Effector CD4-positive, alpha-beta T cell (primary cell): ENCODE measurements around the gene F10. TPM values are rescaled to one million over a fixed set of nuclear protein-coding genes. Genes with fewer than 3 reads are reported as not detected.
"Not testable (repeated sequence)": the region's sequence is repeated elsewhere in the genome, so short reads cannot be mapped to it uniquely, and the experiment has no call there.

Experiments used
- DNase-seq: peaks from one replicate; pipeline ENCODE4 v3.0.0-alpha.2; 2020
- total RNA-seq: gene quantifications from one replicate; lab custom pipeline; 2026; lab: John Stamatoyannopoulos, UW

The F10 gene
- not detected for total RNA-seq

GRCh38 chr13:113122550-113123225, at the start of gene F10:
Gene F10 (plus strand): TSS chr13:113122799. CDS start chr13:113122856, 57 bp downstream.
- DNase-seq = no peak

DNA sequence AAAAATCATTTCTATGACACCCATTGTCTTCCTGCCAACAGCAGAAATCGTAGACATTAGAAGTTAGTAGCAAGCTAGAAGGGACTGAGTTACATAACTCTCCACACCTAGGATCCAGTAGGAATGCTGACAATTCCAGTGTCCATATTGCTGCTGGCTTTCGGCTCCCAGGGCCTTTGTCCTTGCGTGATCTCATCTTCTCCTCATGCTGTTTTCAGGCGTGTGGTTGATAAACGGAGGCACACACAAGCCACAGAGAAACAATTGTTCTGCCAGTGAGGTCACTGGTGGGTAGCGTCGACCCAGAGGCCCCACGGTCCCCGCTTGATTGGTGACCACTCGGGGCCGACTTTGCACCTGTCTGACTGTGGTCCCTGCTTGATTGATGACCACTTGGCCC, 48.7 kb upstream of the F10 start:
- DNase-seq = no peak

- no peak for DNase-seq
These were observed 48.2 kb upstream of the F10 start for GRCh38 chr13:113074401-113074800.

DNA sequence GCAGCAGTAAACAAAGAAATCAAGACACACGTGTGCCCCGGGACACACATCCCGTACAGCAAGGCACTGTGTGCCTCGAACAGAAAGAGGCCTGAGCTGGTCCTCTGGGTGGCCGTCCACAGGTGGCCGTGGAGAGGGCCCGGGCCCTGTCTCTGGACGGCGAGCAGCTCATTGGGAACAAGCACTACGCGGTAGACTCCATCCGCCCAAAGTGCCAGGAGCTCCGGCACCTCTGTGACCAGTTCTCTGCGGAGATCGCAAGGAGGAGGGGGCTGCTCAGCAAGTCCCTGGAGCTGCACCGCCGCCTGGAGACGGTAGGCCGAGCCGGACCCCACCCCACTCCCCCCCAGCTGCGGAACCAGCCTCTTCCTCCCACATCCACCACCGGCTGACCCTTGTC, 47.7 kb upstream of the F10 start:
- DNase-seq = no peak

DNA sequence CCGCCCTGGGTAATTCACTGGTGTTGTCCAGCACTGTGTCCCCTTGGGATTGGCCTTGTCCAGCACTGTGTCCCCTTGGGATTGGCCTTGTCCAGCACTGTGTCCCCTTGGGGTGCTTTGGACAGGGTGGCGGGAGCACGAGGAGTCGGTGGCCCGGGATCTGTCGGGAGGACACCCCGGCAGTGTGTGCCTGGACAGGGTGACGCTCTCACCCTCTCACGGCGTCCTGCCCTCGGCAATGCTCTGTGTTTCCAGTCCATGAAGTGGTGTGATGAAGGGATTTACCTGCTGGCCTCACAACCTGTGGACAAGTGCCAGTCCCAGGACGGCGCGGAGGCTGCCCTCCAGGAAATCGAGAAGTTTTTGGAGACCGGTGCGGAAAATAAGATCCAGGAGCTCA, 46.9 kb upstream of the F10 start:
- DNase-seq = no peak

GRCh38 chr13:113076681-113077401, 45.8 kb upstream of the F10 start:
- no peak for DNase-seq

GRCh38 chr13:113077566-113077952, 45.0 kb upstream of the F10 start:
- no peak for DNase-seq

DNA sequence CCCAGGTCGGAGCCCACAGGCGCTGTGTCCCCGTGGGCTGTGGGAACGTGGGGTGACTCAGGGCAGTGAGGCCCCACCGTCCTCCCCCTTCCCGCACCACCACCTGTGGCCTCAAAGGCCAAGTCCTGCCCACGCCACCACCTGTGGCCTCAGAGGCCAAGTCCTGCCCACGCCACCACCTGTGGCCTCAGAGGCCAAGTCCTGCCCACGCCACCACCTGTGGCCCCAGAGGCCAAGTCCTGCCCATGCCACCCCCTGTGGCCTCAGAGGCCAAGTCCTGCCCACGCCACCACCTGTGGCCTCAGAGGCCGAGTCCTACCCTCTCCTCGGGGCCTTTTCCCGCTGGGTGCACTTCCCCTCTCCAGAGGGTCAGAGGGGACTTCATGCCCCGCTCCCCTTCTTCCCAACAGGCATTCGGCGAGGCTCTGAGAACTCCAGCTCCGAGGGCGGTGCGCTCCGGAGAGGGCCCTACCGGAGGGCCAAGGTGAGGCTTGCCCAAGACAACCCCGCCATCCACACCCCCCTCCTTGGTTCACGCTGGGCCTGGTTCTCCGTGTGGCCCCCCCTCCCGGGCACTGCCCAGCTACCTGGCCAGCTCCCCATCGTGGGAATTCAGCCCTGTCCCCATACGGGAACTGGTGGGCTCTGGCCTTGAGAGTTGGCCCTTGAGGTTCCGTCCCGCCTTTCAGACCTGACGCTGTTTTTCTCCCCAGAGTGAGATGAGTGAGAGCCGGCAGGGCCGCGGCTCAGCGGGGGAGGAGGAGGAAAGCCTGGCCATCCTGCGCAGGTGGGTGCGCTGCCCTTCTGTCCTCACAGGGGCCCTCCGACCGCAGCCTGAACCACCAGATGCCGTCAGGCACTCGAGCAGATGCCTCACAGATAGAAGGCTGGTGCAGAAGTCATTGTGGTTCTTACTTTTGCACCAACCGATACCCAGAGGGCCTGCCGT, 44.4 kb upstream of the F10 start:
- no peak for DNase-seq

- DNase-seq = no peak
These were observed 43.5 kb upstream of the F10 start for GRCh38 chr13:113078902-113079780.

- DNase-seq = not testable (repeated sequence)
These were observed 42.9 kb upstream of the F10 start for GRCh38 chr13:113079781-113080080.

GRCh38 chr13:113080361-113080831, 42.2 kb upstream of the F10 start:
- no peak for DNase-seq

- no peak for DNase-seq
These were observed 41.6 kb upstream of the F10 start for GRCh38 chr13:113080901-113081521.

DNA sequence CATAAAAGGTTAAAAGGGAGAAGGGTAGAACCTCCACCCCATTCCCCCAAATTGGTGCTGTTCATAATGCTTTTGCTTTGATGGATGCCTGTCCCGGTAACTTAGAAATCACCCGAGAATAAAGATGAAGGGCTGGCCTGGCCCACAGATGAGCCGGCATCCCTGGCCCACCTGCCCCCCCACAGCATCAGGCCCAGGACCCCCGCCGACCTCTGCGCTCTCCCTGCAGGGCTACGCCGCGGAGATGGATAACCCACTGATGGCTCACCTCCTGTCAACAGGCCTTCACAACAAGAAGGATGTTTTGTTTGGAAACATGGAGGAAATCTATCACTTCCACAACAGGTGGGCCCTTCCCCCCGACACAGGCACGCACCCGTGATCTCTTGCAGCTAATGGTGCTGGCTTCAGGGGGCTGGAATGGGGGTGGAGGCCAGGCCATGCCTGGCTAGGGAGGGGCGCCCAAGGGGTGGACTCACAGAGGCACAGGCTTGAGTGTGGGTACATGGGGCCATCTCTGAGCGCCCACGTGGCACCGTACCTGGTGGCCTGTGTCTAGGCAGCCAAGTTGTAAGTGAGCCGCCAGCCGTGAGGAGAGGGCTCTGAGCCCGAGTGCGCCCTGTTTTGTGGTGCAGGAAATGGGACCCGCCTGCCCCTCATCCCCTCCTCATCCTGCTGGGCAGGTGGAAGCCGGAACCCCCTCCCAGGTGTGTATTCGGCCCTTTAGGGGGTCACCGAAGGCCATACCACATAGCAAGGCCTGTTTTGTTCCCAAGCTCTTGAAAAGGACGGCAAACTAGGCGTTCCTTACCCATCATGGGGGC, 40.2 kb upstream of the F10 start:
- DNase-seq = no peak

DNA sequence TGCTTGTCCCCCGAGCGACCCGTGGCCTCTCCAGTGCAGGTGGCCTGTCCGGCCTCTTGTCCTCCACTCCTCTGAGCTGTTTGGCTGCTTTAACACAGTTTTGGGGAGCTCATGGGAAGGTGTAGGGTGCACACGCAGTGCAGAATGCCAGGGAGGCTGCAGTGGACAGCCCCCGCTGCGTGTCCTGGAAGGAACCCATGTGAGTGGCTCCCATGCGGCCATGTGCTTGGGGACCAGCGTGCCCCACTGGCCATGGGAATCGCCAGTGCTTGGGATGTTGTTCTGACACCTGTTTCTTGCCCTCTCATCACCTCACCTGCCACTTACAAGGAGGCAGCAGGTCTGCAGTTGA, 39.6 kb upstream of the F10 start:
- DNase-seq = no peak

GRCh38 chr13:113083402-113084061, 39.1 kb upstream of the F10 start:
- DNase-seq = no peak

DNA sequence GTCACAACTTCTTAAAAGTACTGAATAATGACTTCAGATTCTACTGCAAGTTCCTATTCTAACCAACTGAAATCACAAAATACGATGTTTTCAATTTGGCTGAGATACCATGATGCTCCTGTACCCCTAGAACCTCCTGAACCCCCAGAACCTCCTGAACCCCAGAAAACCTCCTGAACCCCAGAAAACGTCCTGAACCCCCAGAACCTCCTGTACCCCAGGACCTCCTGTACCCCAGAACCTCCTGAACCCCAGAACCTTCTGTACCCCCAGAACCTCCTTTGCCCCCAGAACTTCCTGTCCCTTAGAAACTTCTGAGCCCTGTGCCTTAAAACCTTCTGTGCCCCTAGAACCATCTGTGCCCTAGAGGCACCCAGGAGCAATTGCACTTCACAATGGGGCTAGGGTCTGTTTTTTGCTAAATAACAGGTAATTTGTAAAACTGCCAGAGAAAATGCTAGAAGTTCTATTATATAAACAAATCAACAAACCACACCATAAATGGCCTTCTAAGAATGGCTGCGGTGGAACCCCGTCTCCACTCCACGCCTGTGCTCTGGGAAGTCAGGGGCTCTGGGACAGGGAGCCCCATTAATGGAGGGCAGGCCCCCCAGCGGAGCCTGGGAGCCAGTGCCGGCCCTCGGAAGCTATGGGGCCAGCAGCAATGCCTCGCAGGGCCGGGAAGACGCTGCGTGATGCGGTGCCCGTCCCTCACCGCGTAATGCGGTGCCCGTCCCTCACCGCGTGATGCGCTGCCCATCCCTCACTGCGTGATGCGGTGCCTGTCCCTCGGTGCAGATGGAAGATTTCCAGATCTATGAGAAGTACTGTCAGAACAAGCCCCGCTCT, 38.3 kb upstream of the F10 start:
- DNase-seq = no peak

DNA sequence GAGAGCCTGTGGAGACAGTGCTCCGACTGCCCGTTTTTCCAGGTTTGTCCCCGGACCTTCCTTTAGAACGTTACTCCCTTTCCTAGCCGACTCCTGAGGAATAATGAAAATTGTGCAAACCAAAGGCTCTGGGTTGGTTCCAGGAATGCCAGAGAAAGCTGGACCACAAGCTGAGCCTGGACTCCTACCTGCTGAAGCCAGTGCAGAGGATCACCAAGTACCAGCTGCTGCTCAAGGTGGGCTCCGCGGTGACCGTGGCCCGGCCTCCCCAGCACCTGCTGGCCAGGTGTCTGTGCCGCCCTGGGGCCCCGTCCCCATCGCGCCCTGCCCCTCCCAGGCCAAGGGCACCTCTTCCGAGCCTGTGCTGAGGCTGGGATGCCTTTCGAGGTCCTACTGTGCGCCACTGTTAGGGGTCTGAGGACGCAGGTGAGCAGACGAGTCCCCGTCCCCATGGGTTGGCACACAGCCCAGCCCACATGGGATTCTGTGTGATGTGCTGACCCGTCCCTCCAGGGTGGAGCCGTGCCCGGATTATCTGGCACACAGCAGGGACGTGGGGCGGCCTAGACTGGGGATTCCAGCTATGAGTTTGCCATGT, 37.6 kb upstream of the F10 start:
- no peak for DNase-seq

DNA sequence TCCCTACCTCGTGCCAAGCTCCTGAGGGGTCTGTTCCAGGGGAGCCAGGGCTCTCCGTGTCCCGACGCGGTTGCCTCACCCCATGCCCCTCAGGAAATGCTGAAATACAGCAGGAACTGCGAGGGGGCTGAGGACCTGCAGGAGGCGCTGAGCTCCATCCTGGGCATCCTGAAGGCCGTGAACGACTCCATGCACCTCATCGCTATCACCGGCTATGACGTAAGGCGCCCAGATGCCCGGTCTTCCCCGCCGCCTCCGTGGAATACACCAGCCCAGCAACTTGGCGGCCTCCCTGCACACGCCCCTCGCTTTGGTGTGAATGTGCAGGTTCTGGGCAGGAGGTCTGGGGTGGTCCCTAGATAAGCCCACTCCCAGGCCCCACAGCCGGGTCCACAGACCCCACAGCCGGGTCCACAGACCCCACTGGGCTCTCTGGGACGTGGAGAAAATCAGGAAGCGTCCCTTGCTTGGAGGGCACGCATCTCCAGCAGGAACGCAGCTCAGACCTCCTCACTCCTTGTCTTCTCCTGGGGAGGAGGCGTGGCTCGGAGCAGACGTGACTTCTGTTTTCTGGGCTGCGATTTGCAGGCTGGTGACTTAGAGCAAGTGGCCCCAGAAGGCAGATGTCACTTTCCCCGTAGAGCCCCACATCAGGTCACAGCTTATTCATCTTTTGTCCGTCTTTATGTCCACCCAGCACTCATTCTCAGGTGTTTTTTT, 36.4 kb upstream of the F10 start:
- no peak for DNase-seq
